K562 (cell line): ENCODE measurements around the gene OCA2. TPM values are rescaled to one million over a fixed set of nuclear protein-coding genes. Genes with fewer than 3 reads are reported as not detected.

ENCODE experiments used
- ATAC-seq: fragments of 200-7000 bp; cut with Tn5 transposase; 3 replicates; pipeline ENCODE4 v1.9.1; 2020; ENCODE audit warnings: moderate library complexity
- BruUV-seq: library from RNA; stranded (reverse); fragments of 400-500 nt; replicated peaks from 2 replicates; lab custom pipeline; 2021; lab: Mats Ljungman, UMichigan
- CTCF ChIA-PET: fragments of 300-600 bp; formaldehyde crosslinking; extraction: SDS; loops from one replicate; lab custom pipeline; 2021; ENCODE audit warnings: low intra/inter-chr PET ratio; lab: Yijun Ruan, JAX
- POLR2A ChIA-PET: fragments of 300-600, 350-650 bp; sonication (Branson Sonifier 250); formaldehyde crosslinking; extraction: SDS; loops from one replicate; lab custom pipeline; 2021; ENCODE audit warnings: antibody characterized with exemption, inconsistent platforms; lab: Yijun Ruan, JAX
- DNase-seq, 4 experiments: peaks; one replicate each; pipeline versions ENCODE4 v3.0.0 to v3.0.0-alpha.2; 2011 to 2018; ENCODE audit warnings: low spot score in 3 of 4, mixed read lengths in 3 of 4; ENCODE audit errors: extremely low read depth in 1 of 4
- FAIRE-seq: peaks from 2 replicates; lab custom pipeline; 2011; peaks lifted over from hg19 to GRCh38; lab: Jason Lieb, UNC
- H2AFZ ChIP-seq: 2 replicates; pipeline ENCODE4 v1.6.0; 2011; ENCODE audit warnings: low read depth, low read length, control low read depth, inconsistent platforms
- H3K27ac ChIP-seq: fragments of 200-600 bp; 3 replicates; pipeline ENCODE4 v1.8.0; 2011; ENCODE audit warnings: low read depth, mild to moderate bottlenecking, control low read depth, inconsistent platforms, low read length, moderate library complexity, mixed read lengths; ENCODE audit errors: extremely low read depth
- H3K27me3 ChIP-seq, 2 experiments: fragments of 300-600 bp in 1 of 2; 2 replicates in 1 of 2; 3 replicates in 1 of 2; pipeline versions ENCODE4 v1.6.0 to v1.8.0; 2011; ENCODE audit warnings: inconsistent platforms in 2 of 2, low read length in 2 of 2, mild to moderate bottlenecking in 1 of 2, mixed read lengths in 1 of 2, moderate library complexity in 1 of 2; ENCODE audit not compliant: control insufficient read depth in 2 of 2, insufficient read depth in 2 of 2
- H3K36me3 ChIP-seq: fragments of 300-600 bp; 3 replicates; pipeline ENCODE4 v1.8.0; 2011; ENCODE audit warnings: mild to moderate bottlenecking, low read length, inconsistent platforms; ENCODE audit not compliant: control insufficient read depth, insufficient read depth
- H3K4me1 ChIP-seq, 2 experiments: fragments of 200-600 bp in 1 of 2; replicated peaks in 1 of 2; 2 replicates in 1 of 2; 3 replicates in 1 of 2; pipeline versions ENCODE4 v1.5.1 to v1.8.0; 2011; ENCODE audit warnings: inconsistent platforms in 2 of 2, low read length in 2 of 2, mild to moderate bottlenecking in 1 of 2, mixed read lengths in 1 of 2, moderate library complexity in 1 of 2; ENCODE audit not compliant: control insufficient read depth in 2 of 2, insufficient read depth in 2 of 2
- H3K4me2 ChIP-seq: 2 replicates; pipeline ENCODE4 v1.6.1; 2011; ENCODE audit warnings: low read length, control low read depth, inconsistent platforms, mixed read lengths; ENCODE audit not compliant: insufficient read depth
- H3K4me3 ChIP-seq: fragments of 200-600 bp; sonication (generic), shearing (Covaris generic); 2 replicates; pipeline ENCODE4 v1.5.1; 2016; ENCODE audit warnings: control low read depth, inconsistent platforms
- H3K79me2 ChIP-seq: fragments of 200-600 bp; 3 replicates; pipeline ENCODE4 v1.8.0; 2011; ENCODE audit warnings: low read length, inconsistent platforms; ENCODE audit not compliant: control insufficient read depth, insufficient read depth
- H3K9ac ChIP-seq, 2 experiments: 2 replicates each; pipeline versions ENCODE4 v1.6.0 to v1.6.1; 2011; ENCODE audit warnings: low read depth in 2 of 2, low read length in 2 of 2, control low read depth in 1 of 2, inconsistent platforms in 1 of 2, mild to moderate bottlenecking in 1 of 2, mixed read lengths in 1 of 2; ENCODE audit not compliant: insufficient read depth in 1 of 2
- H3K9me1 ChIP-seq: one replicate; pipeline ENCODE4 v1.6.0; 2011; ENCODE audit warnings: inconsistent platforms, mild to moderate bottlenecking, low read length, moderate library complexity; ENCODE audit not compliant: control insufficient read depth, insufficient read depth
- H3K9me3 ChIP-seq: replicated peaks from 2 replicates; pipeline ENCODE4 v1.5.1; 2011; ENCODE audit warnings: low read depth, low read length, inconsistent platforms; ENCODE audit not compliant: control insufficient read depth, insufficient read depth
- H4K20me1 ChIP-seq: replicated peaks from 2 replicates; pipeline ENCODE4 v1.6.1; 2011; ENCODE audit warnings: low read length, inconsistent platforms, mixed read lengths; ENCODE audit not compliant: control insufficient read depth, insufficient read depth
- CEBPB ChIP-seq: fragments of 450-650 bp; IDR thresholded peaks from 2 replicates; pipeline ENCODE4 v1.6.1; 2016; ENCODE audit warnings: missing genetic modification characterization, missing compliant biosample characterization
- CREB1 ChIP-seq, 2 experiments: sonication (generic) in 1 of 2; formaldehyde crosslinking in 1 of 2; IDR thresholded peaks; 2 replicates each; pipeline versions ENCODE4 v1.6.1 to v1.8.0; 2012 to 2022; ENCODE audit warnings: inconsistent platforms in 1 of 2, mild to moderate bottlenecking in 1 of 2, missing genetic modification reagents in 1 of 2, moderate library complexity in 1 of 2
- FOXK1 ChIP-seq: sonication (generic); formaldehyde crosslinking; IDR thresholded peaks from 2 replicates; pipeline ENCODE4 v1.8.0; 2022; ENCODE audit warnings: missing genetic modification reagents, mild to moderate bottlenecking, borderline replicate concordance
- JUN ChIP-seq, 2 experiments: sonication (generic) in 1 of 2; formaldehyde crosslinking in 1 of 2; IDR thresholded peaks; 2 replicates each; pipeline versions ENCODE4 v1.6.1 to v1.8.0; 2012 to 2022; ENCODE audit warnings: borderline replicate concordance in 2 of 2, mild to moderate bottlenecking in 2 of 2, improper control_type of control experiment in 1 of 2, low read depth in 1 of 2, low read length in 1 of 2, missing genetic modification reagents in 1 of 2
- PCBP2 ChIP-seq: fragments of 200-400 bp; formaldehyde crosslinking; IDR thresholded peaks from 2 replicates; pipeline ENCODE4 v1.6.1; 2018; ENCODE audit warnings: low read length, low read depth, mild to moderate bottlenecking, moderate library complexity; ENCODE audit not compliant: poor library complexity, severe bottlenecking
- PHF20 ChIP-seq: fragments of 450-650 bp; IDR thresholded peaks from 2 replicates; pipeline ENCODE4 v1.6.1; 2018; ENCODE audit not compliant: partially characterized antibody
- PRPF4 ChIP-seq: fragments of 200-400 bp; formaldehyde crosslinking; IDR thresholded peaks from one replicate; pipeline ENCODE4 v1.6.1; 2017; ENCODE audit warnings: low read length, low read depth, mild to moderate bottlenecking; ENCODE audit not compliant: insufficient read depth, poor library complexity, severe bottlenecking
- RHOXF2B ChIP-seq: fragments of 250-450 bp; sonication (Bioruptor Pico); conservative IDR thresholded peaks from 2 replicates; pipeline ENCODE4 v1.5.1; 2021
- ZBTB7A ChIP-seq: IDR thresholded peaks from 2 replicates; pipeline ENCODE4 v1.6.1; 2011; ENCODE audit warnings: low read depth, mild to moderate bottlenecking, low read length, moderate library complexity, borderline replicate concordance; ENCODE audit not compliant: control insufficient read depth
- ZKSCAN3 ChIP-seq: fragments of 250-450 bp; sonication (Bioruptor Pico); IDR thresholded peaks from 2 replicates; pipeline ENCODE4 v1.4.0; 2020
- ZNF134 ChIP-seq: fragments of 250-450 bp; sonication (Bioruptor Pico); conservative IDR thresholded peaks from 2 replicates; pipeline ENCODE4 v1.4.0; 2020
- ZNF184 ChIP-seq: sonication (generic); formaldehyde crosslinking; IDR thresholded peaks from 2 replicates; pipeline ENCODE4 v1.5.0; 2020; ENCODE audit warnings: missing genetic modification reagents
- ZNF384 ChIP-seq: IDR thresholded peaks from 2 replicates; pipeline ENCODE4 v1.6.1; 2012; ENCODE audit warnings: low read depth, low read length, improper control_type of control experiment
- ZNF408 ChIP-seq: fragments of 250-450 bp; sonication (Bioruptor Pico); IDR thresholded peaks from 2 replicates; pipeline ENCODE4 v1.4.0; 2020; ENCODE audit warnings: low read depth, mild to moderate bottlenecking, moderate library complexity
- WGBS: fragments of 100-300 bp; shearing (Covaris generic); methylation state at CpG from one replicate; pipeline ENCODE4 v1.1.6; 2016; ENCODE audit warnings: low coverage, mixed read lengths; ENCODE audit not compliant: insufficient coverage; ENCODE audit errors: missing lambda C conversion rate; 5-methylcytosine and 5-hydroxymethylcytosine counted together
- in situ Hi-C: fragments of 300-500 bp; cut with MboI; formaldehyde crosslinking; loops from 4 replicates; pipeline ENCODE4 v1.15.0; 2018; ENCODE audit warnings: inconsistent platforms, mixed read lengths
- intact Hi-C: fragments of 100-400 bp; cut with micrococcal nuclease; formaldehyde crosslinking; loops from 2 replicates; pipeline ENCODE4 v1.14.2; 2022
- polyA plus RNA-seq, 8 experiments: library from polyadenylated mRNA; depleted of rRNA in 4 of 8; stranded (reverse) in 5 of 8; unstranded in 3 of 8; fragments of >200 nt; fragmentation: Nextera tagmentation in 2 of 8; fragmentation: Illumina TruSeq in 1 of 8; extraction: Ambion mirVana in 2 of 8; extraction: Trizol in 1 of 8; gene quantifications; 2 replicates each; pipeline versions ENCODE4 v1.2.1 to v1.2.3, GENCODE V29; 2011 to 2014; ENCODE audit warnings: inconsistent platforms in 1 of 8, missing spikeins in 1 of 8
- total RNA-seq, 7 experiments: library from RNA; depleted of rRNA in 6 of 7; stranded (reverse); fragments of >200 nt in 6 of 7; fragmentation: Illumina TruSeq in 2 of 7; extraction: Trizol in 2 of 7; gene quantifications; 2 replicates each; pipeline versions ENCODE4 v1.2.1 to v1.2.3, GENCODE V29; 2011 to 2021; ENCODE audit warnings: low replicate concordance in 1 of 7
- TF ChIP-seq, protein P1 (sequence below): sonication (generic); formaldehyde crosslinking; IDR thresholded peaks from 2 replicates; pipeline ENCODE4 v1.4.0; 2020; ENCODE audit warnings: mild to moderate bottlenecking, missing genetic modification reagents
- TF ChIP-seq, protein P2 (sequence below): sonication (generic); formaldehyde crosslinking; IDR thresholded peaks from 2 replicates; pipeline ENCODE4 v1.8.1; 2022; ENCODE audit warnings: missing genetic modification reagents
- TF ChIP-seq, protein P3 (sequence below): fragments of 450-650 bp; conservative IDR thresholded peaks from 2 replicates; pipeline ENCODE4 v1.6.1; 2016; ENCODE audit warnings: missing genetic modification characterization, low read depth, mild to moderate bottlenecking, control low read depth, missing compliant biosample characterization
- TF ChIP-seq, protein P4 (sequence below): sonication (generic); formaldehyde crosslinking; IDR thresholded peaks from 2 replicates; pipeline ENCODE4 v1.9.0; 2022; ENCODE audit warnings: mild to moderate bottlenecking, missing genetic modification reagents

Gene OCA2
- total and polyA plus RNA-seq, 9 of the 15 experiments (the other 6 are each of a cell fraction or from before 2014, with no cell fraction given), result 0.07 to 0.59 (median 0.17) TPM; not detected in 1

DNA sequence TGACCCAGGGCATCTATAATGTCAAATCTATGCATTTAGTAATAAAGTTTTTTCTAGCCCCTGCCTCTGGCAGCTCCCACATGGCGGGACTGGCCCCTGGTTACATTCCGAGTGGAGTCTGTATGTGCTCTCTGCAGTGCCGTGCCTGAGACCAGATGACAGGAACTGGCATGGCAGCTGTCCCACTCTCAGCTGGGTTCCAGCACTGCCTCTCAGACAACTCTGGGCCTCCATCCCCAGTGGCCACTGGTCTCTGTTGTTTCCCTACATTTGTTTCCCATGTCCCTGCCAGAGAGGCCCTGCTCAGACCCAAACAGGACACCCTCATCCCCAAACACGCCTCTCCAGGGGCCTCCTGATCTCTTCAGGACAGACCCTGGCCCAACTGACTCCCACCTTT is 109.3 kb downstream of the OCA2 start:
- Histone ChIP-seq H3K4me3 (no peak overlapping the region), H3K27ac (no peak overlapping the region), H3K79me2 (no peaks in the 10 kb centered on the region), H3K9ac (no peak overlapping the region), H4K20me1 (no peaks in the 10 kb centered on the region), H3K27me3 (peaks cover 15 to 51% of the 10 kb centered on the region in 2 experiments; a peak in 4 of 5 replicates), H3K36me3 (no peaks in the 10 kb centered on the region), H3K4me1 (no peaks in the 10 kb centered on the region), H3K9me3 (no peaks in the 10 kb centered on the region), H3K9me1 (no peaks in the 10 kb centered on the region), H3K4me2 (no peak overlapping the region), H2AFZ (no peak overlapping the region)
- POLR2A ChIA-PET, result no interaction called here
- no TSS peak for BruUV-seq
- intact Hi-C loops, result no loop called here
- CTCF ChIA-PET, result no interaction called here
- 0% methylated on average over 4 of the region's 4 CpGs for WGBS
- ATAC-seq (no peak), DNase-seq (no peak), FAIRE-seq (no peak)
- in situ Hi-C loops, result no loop called here
- no peak for TF ChIP-seq ZNF384
- no peak for TF ChIP-seq CEBPB (tag)
- TF ChIP-seq RHOXF2B (CRISPR knock-in tag), result no peak
- TF ChIP-seq ZKSCAN3 (CRISPR knock-in tag), result no peak
- TF ChIP-seq PHF20, result no peak
- TF ChIP-seq, protein P1, sequence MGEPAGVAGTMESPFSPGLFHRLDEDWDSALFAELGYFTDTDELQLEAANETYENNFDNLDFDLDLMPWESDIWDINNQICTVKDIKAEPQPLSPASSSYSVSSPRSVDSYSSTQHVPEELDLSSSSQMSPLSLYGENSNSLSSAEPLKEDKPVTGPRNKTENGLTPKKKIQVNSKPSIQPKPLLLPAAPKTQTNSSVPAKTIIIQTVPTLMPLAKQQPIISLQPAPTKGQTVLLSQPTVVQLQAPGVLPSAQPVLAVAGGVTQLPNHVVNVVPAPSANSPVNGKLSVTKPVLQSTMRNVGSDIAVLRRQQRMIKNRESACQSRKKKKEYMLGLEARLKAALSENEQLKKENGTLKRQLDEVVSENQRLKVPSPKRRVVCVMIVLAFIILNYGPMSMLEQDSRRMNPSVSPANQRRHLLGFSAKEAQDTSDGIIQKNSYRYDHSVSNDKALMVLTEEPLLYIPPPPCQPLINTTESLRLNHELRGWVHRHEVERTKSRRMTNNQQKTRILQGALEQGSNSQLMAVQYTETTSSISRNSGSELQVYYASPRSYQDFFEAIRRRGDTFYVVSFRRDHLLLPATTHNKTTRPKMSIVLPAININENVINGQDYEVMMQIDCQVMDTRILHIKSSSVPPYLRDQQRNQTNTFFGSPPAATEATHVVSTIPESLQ (CRISPR knock-in tag), result no peak
- no peak for TF ChIP-seq CREB1 (IDR thresholded peaks at IDR 0.05)
- no peak for TF ChIP-seq CREB1 (CRISPR knock-in tag; IDR thresholded peaks at IDR 0.05)
- TF ChIP-seq, protein P2, sequence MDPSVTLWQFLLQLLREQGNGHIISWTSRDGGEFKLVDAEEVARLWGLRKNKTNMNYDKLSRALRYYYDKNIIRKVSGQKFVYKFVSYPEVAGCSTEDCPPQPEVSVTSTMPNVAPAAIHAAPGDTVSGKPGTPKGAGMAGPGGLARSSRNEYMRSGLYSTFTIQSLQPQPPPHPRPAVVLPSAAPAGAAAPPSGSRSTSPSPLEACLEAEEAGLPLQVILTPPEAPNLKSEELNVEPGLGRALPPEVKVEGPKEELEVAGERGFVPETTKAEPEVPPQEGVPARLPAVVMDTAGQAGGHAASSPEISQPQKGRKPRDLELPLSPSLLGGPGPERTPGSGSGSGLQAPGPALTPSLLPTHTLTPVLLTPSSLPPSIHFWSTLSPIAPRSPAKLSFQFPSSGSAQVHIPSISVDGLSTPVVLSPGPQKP (CRISPR knock-in tag), result no peak
- TF ChIP-seq ZNF408 (CRISPR knock-in tag), result no peak
- no peak for TF ChIP-seq ZNF184 (CRISPR knock-in tag)
- TF ChIP-seq ZBTB7A, result no peak
- TF ChIP-seq ZNF134 (CRISPR knock-in tag), result no peak
- TF ChIP-seq, protein P3, sequence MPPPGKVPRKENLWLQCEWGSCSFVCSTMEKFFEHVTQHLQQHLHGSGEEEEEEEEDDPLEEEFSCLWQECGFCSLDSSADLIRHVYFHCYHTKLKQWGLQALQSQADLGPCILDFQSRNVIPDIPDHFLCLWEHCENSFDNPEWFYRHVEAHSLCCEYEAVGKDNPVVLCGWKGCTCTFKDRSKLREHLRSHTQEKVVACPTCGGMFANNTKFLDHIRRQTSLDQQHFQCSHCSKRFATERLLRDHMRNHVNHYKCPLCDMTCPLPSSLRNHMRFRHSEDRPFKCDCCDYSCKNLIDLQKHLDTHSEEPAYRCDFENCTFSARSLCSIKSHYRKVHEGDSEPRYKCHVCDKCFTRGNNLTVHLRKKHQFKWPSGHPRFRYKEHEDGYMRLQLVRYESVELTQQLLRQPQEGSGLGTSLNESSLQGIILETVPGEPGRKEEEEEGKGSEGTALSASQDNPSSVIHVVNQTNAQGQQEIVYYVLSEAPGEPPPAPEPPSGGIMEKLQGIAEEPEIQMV (tag), result no peak
- TF ChIP-seq, protein P4, sequence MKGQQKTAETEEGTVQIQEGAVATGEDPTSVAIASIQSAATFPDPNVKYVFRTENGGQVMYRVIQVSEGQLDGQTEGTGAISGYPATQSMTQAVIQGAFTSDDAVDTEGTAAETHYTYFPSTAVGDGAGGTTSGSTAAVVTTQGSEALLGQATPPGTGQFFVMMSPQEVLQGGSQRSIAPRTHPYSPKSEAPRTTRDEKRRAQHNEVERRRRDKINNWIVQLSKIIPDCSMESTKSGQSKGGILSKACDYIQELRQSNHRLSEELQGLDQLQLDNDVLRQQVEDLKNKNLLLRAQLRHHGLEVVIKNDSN (CRISPR knock-in tag), result no peak
- TF ChIP-seq FOXK1 (CRISPR knock-in tag), result no peak
- TF ChIP-seq JUN (IDR thresholded peaks at IDR 0.05; ENCODE audit: borderline replicate concordance, low read depth, low read length), result no peak
- no peak for TF ChIP-seq JUN (CRISPR knock-in tag; IDR thresholded peaks at IDR 0.05; ENCODE audit: borderline replicate concordance)
- TF ChIP-seq PCBP2, result no peak
- TF ChIP-seq PRPF4, result no peak
